Mesenchymal stem cell (in vitro differentiated cells and primary cell): ENCODE results near the gene SPARCL1.

Experiments used
- DNase-seq: peaks from one replicate; pipeline ENCODE4 v3.0.0-alpha.2; 2013
- H2AFZ ChIP-seq: one replicate; pipeline ENCODE4 v1.6.1; 2013; ENCODE audit warnings: low read depth, mild to moderate bottlenecking, control low read depth, inconsistent platforms, low read length, moderate library complexity
- H2AK5ac ChIP-seq: 2 replicates; pipeline ENCODE4 v1.6.1; 2013; ENCODE audit warnings: low read length, moderate library complexity, mild to moderate bottlenecking, inconsistent platforms; ENCODE audit not compliant: severe bottlenecking
- H2BK120ac ChIP-seq: one replicate; pipeline ENCODE4 v1.6.1; 2013; ENCODE audit warnings: low read depth, mild to moderate bottlenecking, inconsistent platforms, low read length, moderate library complexity
- H2BK12ac ChIP-seq, 2 experiments: one replicate each; pipeline ENCODE4 v1.6.1; 2013; ENCODE audit warnings: inconsistent platforms in 2 of 2, low read length in 2 of 2, mild to moderate bottlenecking in 2 of 2, moderate library complexity in 2 of 2, control low read depth in 1 of 2
- H2BK15ac ChIP-seq: one replicate; pipeline ENCODE4 v1.6.1; 2013; ENCODE audit warnings: mild to moderate bottlenecking, low read depth, inconsistent platforms; ENCODE audit not compliant: poor library complexity, severe bottlenecking
- H2BK5ac ChIP-seq: 2 replicates; pipeline ENCODE4 v1.6.1; 2013; ENCODE audit warnings: low read depth, mild to moderate bottlenecking, low read length, control low read depth, inconsistent platforms; ENCODE audit not compliant: poor library complexity, severe bottlenecking
- H3K14ac ChIP-seq, 2 experiments: one replicate each; pipeline ENCODE4 v1.6.1; 2013; ENCODE audit warnings: inconsistent platforms in 2 of 2, low read length in 2 of 2, control low read depth in 1 of 2, mild to moderate bottlenecking in 1 of 2, moderate library complexity in 1 of 2
- H3K18ac ChIP-seq, 2 experiments: one replicate each; pipeline ENCODE4 v1.6.1; 2013; ENCODE audit warnings: inconsistent platforms in 2 of 2, low read length in 2 of 2, control low read depth in 1 of 2, low read depth in 1 of 2, mild to moderate bottlenecking in 1 of 2
- H3K23ac ChIP-seq, 2 experiments: one replicate each; pipeline ENCODE4 v1.6.1; 2013; ENCODE audit warnings: inconsistent platforms in 2 of 2, low read length in 2 of 2, mild to moderate bottlenecking in 2 of 2, moderate library complexity in 2 of 2, control low read depth in 1 of 2
- H3K27ac ChIP-seq: 2 replicates; pipeline ENCODE4 v1.5.1; 2013; ENCODE audit warnings: mild to moderate bottlenecking, moderate library complexity, low read length, control low read depth, inconsistent platforms; ENCODE audit not compliant: poor library complexity, severe bottlenecking
- H3K27me3 ChIP-seq, 2 experiments: 2 replicates each; pipeline versions ENCODE4 v1.6.1 to v1.7.0; 2013; ENCODE audit warnings: low read length in 2 of 2, mild to moderate bottlenecking in 2 of 2, moderate library complexity in 2 of 2, control low read depth in 1 of 2, inconsistent platforms in 1 of 2; ENCODE audit not compliant: control insufficient read depth in 1 of 2, insufficient read depth in 1 of 2
- H3K36me3 ChIP-seq, 2 experiments: 2 replicates each; pipeline versions ENCODE4 v1.6.1 to v1.7.0; 2013; ENCODE audit warnings: low read length in 2 of 2, control low read depth in 1 of 2, inconsistent platforms in 1 of 2, low read depth in 1 of 2, mild to moderate bottlenecking in 1 of 2; ENCODE audit not compliant: insufficient read depth in 2 of 2, control insufficient read depth in 1 of 2
- H3K4ac ChIP-seq, 2 experiments: one replicate each; pipeline ENCODE4 v1.6.1; 2013; ENCODE audit warnings: inconsistent platforms in 2 of 2, low read length in 2 of 2, mild to moderate bottlenecking in 2 of 2, moderate library complexity in 2 of 2, control low read depth in 1 of 2, low read depth in 1 of 2
- H3K4me1 ChIP-seq: 2 replicates; pipeline ENCODE4 v1.6.1; 2013; ENCODE audit warnings: low read depth, low read length, control low read depth; ENCODE audit not compliant: control insufficient read depth, insufficient read depth
- H3K4me2 ChIP-seq: 2 replicates; pipeline ENCODE4 v1.6.1; 2013; ENCODE audit warnings: low read length, mild to moderate bottlenecking, inconsistent platforms; ENCODE audit not compliant: poor library complexity, severe bottlenecking
- H3K4me3 ChIP-seq, 2 experiments: 2 replicates each; pipeline versions ENCODE4 v1.5.1 to v1.7.0; 2013; ENCODE audit warnings: low read length in 2 of 2, mild to moderate bottlenecking in 2 of 2, control low read depth in 1 of 2, low read depth in 1 of 2; ENCODE audit not compliant: insufficient read depth in 1 of 2
- H3K79me1 ChIP-seq: replicated peaks from 2 replicates; pipeline ENCODE4 v1.6.1; 2013; ENCODE audit warnings: mild to moderate bottlenecking, control low read depth, low read length, inconsistent platforms; ENCODE audit not compliant: poor library complexity, severe bottlenecking
- H3K9ac ChIP-seq: 2 replicates; pipeline ENCODE4 v1.7.0; 2013; ENCODE audit warnings: mild to moderate bottlenecking, low read length, moderate library complexity
- H3K9me3 ChIP-seq: 2 replicates; pipeline ENCODE4 v1.7.0; 2013; ENCODE audit warnings: mild to moderate bottlenecking, low read length; ENCODE audit not compliant: control insufficient read depth
- H4K8ac ChIP-seq: one replicate; pipeline ENCODE4 v1.6.1; 2013; ENCODE audit warnings: inconsistent platforms, mild to moderate bottlenecking, low read length, moderate library complexity
- H4K91ac ChIP-seq: one replicate; pipeline ENCODE4 v1.6.1; 2013; ENCODE audit warnings: mild to moderate bottlenecking, low read length, inconsistent platforms
- WGBS: methylation state at CpG from one replicate; pipeline ENCODE4 v1.1.7; 2013; ENCODE audit warnings: mixed read lengths; 5-methylcytosine and 5-hydroxymethylcytosine counted together

Gene SPARCL1

GRCh38 chr4:87521319-87521718 is 7.9 kb downstream of the SPARCL1 start:
- 100% methylated on average over 1 of the region's 1 CpG for WGBS
- no peak overlapping the region for H3K18ac ChIP-seq
- no peak overlapping the region for H2BK5ac ChIP-seq
- no peak overlapping the region for H4K8ac ChIP-seq
- no peak overlapping the region for H4K91ac ChIP-seq
- no peak overlapping the region for H3K4ac ChIP-seq
- no peaks in the 10 kb centered on the region for H3K36me3 ChIP-seq
- no peak overlapping the region for H3K14ac ChIP-seq
- H3K23ac ChIP-seq: no peak overlapping the region
- no peak overlapping the region for H2BK120ac ChIP-seq
- no peaks in the 10 kb centered on the region for H3K9me3 ChIP-seq
- no peak overlapping the region for H3K4me2 ChIP-seq
- H3K4me1 ChIP-seq: no peaks in the 10 kb centered on the region
- H2BK15ac ChIP-seq: no peak overlapping the region
- H2AFZ ChIP-seq: no peak overlapping the region
- H2AK5ac ChIP-seq: no peak overlapping the region
- no peak for DNase-seq
- no peak overlapping the region for H3K27ac ChIP-seq
- no peak overlapping the region for H3K9ac ChIP-seq
- H3K4me3 ChIP-seq: no peak overlapping the region
- H3K79me1 ChIP-seq: no peaks in the 10 kb centered on the region
- no peak overlapping the region for H2BK12ac ChIP-seq
- no peaks in the 10 kb centered on the region for H3K27me3 ChIP-seq

GRCh38 chr4:87517621-87518020 is 11.6 kb downstream of the SPARCL1 start:
- Histone ChIP-seq H3K4me3 (no peak overlapping the region), H3K14ac (no peak overlapping the region), H3K9ac (no peak overlapping the region), H3K4ac (no peak overlapping the region), H2BK15ac (no peak overlapping the region), H3K79me1 (no peaks in the 10 kb centered on the region), H3K18ac (no peak overlapping the region), H2AFZ (no peak overlapping the region), H2BK12ac (no peak overlapping the region), H4K8ac (no peak overlapping the region), H3K4me2 (no peak overlapping the region), H3K4me1 (no peaks in the 10 kb centered on the region), H3K9me3 (no peaks in the 10 kb centered on the region), H4K91ac (no peak overlapping the region), H3K27me3 (no peaks in the 10 kb centered on the region), H2AK5ac (no peak overlapping the region), H2BK5ac (no peak overlapping the region), H3K36me3 (no peaks in the 10 kb centered on the region), H3K23ac (no peak overlapping the region), H2BK120ac (no peak overlapping the region), H3K27ac (no peak overlapping the region)
- WGBS: 83% methylated on average over 2 of the region's 2 CpGs
- no peak for DNase-seq

GRCh38 chr4:87516683-87517082 is 12.5 kb downstream of the SPARCL1 start:
- Histone ChIP-seq H3K23ac (no peak overlapping the region), H3K27ac (no peak overlapping the region), H2BK5ac (no peak overlapping the region), H3K18ac (no peak overlapping the region), H2BK120ac (no peak overlapping the region), H3K36me3 (no peaks in the 10 kb centered on the region), H2BK12ac (no peak overlapping the region), H2AFZ (no peak overlapping the region), H3K9me3 (no peaks in the 10 kb centered on the region), H3K4me1 (no peaks in the 10 kb centered on the region), H3K27me3 (no peaks in the 10 kb centered on the region), H3K9ac (no peak overlapping the region), H2AK5ac (no peak overlapping the region), H4K8ac (no peak overlapping the region), H3K79me1 (no peaks in the 10 kb centered on the region), H2BK15ac (no peak overlapping the region), H4K91ac (no peak overlapping the region), H3K14ac (no peak overlapping the region), H3K4me2 (no peak overlapping the region), H3K4ac (no peak overlapping the region), H3K4me3 (no peak overlapping the region)
- DNase-seq: no peak
- 75% methylated on average over 1 of the region's 3 CpGs for WGBS

GRCh38 chr4:87512400-87512799 is 16.8 kb downstream of the SPARCL1 start:
- Histone ChIP-seq H3K27me3 (no peaks in the 10 kb centered on the region), H3K79me1 (no peaks in the 10 kb centered on the region), H3K27ac (no peak overlapping the region), H3K4ac (no peak overlapping the region), H2BK12ac (no peak overlapping the region), H3K14ac (no peak overlapping the region), H2AFZ (no peak overlapping the region), H4K8ac (no peak overlapping the region), H3K4me2 (no peak overlapping the region), H2BK15ac (no peak overlapping the region), H3K18ac (no peak overlapping the region), H3K4me3 (no peak overlapping the region), H3K9ac (no peak overlapping the region), H4K91ac (no peak overlapping the region), H2BK120ac (no peak overlapping the region), H2BK5ac (no peak overlapping the region), H2AK5ac (no peak overlapping the region), H3K9me3 (no peaks in the 10 kb centered on the region), H3K36me3 (no peaks in the 10 kb centered on the region), H3K4me1 (peaks cover 3% of the 10 kb centered on the region), H3K23ac (no peak overlapping the region)
- WGBS: 100% methylated on average over 1 of the region's 1 CpG
- DNase-seq: no peak
